Epithelial cell of proximal tubule (primary cell): ENCODE measurements around the gene E2F1. TPM values are rescaled to one million over a fixed set of nuclear protein-coding genes. Genes with fewer than 3 reads are reported as not detected.

Experiments used
- DNase-seq: peaks from one replicate; pipeline ENCODE4 v3.0.0-alpha.2; 2011; ENCODE audit warnings: low read depth
- H3K4me3 ChIP-seq: 2 replicates; pipeline ENCODE4 v1.5.1; 2011; ENCODE audit warnings: low read depth, mild to moderate bottlenecking, low read length
- total RNA-seq: library from RNA; depleted of rRNA; stranded (reverse); fragments of >200 nt; gene quantifications from 2 replicates; pipeline ENCODE4 v1.2.3, GENCODE V29; 2015
- TF ChIP-seq, protein P1 (sequence below): conservative IDR thresholded peaks from 2 replicates; pipeline ENCODE4 v1.5.1; 2012; ENCODE audit warnings: low read depth, mild to moderate bottlenecking, low read length

E2F1 gene
- total RNA-seq, 1 donor from 2014 or later, result 17.1 TPM

DNA sequence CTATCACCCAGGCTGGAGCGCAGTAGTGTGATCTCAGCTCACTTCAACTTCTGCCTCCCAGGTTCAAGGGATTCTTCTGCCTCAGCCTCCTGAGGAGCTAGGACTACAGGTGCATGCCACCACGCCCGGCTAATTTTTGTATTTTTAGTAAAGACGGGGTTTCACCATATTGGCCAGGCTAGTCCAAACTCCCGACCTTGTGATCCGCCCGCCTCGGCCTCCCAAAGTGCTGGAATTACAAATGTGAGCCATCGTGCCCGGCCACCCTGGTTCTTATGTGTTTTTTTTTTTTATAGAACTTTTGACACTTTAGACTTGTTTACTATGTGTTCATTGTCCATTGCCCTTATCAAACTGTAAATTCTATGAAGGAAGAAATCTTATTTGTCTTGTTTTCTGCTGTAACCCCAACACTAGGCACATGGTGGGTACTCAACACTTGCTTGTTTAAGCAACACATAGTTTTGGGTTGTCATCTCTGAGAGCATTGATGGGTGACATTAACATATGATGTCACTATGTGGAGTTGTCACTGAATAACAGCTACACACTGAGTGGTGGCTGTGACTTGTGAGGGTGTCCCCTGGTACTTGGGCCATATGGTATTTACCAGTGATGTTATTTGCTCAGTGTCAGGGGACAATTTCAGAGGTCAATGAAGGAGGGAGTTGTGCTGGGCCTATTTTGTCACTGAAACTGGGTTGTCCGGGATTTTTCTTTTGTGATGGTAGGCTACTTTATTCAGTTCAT is 35.4 kb upstream of the E2F1 start:
- TF ChIP-seq, protein P1, sequence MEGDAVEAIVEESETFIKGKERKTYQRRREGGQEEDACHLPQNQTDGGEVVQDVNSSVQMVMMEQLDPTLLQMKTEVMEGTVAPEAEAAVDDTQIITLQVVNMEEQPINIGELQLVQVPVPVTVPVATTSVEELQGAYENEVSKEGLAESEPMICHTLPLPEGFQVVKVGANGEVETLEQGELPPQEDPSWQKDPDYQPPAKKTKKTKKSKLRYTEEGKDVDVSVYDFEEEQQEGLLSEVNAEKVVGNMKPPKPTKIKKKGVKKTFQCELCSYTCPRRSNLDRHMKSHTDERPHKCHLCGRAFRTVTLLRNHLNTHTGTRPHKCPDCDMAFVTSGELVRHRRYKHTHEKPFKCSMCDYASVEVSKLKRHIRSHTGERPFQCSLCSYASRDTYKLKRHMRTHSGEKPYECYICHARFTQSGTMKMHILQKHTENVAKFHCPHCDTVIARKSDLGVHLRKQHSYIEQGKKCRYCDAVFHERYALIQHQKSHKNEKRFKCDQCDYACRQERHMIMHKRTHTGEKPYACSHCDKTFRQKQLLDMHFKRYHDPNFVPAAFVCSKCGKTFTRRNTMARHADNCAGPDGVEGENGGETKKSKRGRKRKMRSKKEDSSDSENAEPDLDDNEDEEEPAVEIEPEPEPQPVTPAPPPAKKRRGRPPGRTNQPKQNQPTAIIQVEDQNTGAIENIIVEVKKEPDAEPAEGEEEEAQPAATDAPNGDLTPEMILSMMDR, result no peak
- no peak for DNase-seq
- H3K4me3 ChIP-seq, result no peak overlapping the region

GRCh38 chr20:33719989-33720709 is 34.0 kb upstream of the E2F1 start, which contains the start of gene PXMP4:
TSS of gene PXMP4 (minus strand) at chr20:33720310. CDS start at chr20:33720207, 103 bp downstream.
- H3K4me3 ChIP-seq, result peak within 1 kb of the TSS; percentile 82
- TF ChIP-seq, protein P1, result no peak
- peak; percentile 93 for DNase-seq

DNA sequence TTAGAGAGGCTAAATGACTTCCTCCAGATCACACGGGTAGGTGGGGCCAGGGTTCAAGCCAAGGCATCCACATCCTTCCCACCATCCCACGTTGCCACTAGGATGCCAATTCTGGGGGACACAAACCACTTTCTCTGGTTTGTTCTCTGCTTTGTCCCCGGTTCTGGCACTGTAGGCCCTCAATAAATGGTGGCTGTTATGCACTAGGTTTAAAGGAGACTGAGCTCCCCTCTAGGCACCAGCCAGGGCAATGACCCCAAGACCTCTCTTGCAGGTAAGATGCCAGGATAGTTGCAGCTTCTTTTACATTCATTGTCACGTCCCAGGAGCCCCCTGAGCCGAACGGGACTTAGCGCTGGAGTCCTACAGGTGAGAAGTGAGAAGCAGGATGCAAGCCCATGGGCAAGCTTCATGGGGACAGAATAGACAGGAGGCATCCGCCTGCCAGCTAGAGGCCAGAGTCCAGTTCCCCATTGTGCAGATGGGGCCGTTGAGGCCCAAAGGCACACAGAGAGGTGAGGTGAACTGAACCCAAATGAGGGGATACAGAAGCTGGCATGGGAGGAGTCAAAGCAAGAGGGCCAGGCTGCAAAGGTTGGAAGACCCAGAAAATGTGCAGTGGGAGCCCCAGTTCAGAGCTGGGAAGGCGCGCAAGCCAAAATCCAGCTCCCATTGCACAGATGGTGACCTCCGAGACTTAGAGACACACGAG is 33.2 kb upstream of the E2F1 start:
- DNase-seq, result no peak
- peak overlapping the region; percentile 82 for H3K4me3 ChIP-seq
- TF ChIP-seq, protein P1, result no peak

DNA sequence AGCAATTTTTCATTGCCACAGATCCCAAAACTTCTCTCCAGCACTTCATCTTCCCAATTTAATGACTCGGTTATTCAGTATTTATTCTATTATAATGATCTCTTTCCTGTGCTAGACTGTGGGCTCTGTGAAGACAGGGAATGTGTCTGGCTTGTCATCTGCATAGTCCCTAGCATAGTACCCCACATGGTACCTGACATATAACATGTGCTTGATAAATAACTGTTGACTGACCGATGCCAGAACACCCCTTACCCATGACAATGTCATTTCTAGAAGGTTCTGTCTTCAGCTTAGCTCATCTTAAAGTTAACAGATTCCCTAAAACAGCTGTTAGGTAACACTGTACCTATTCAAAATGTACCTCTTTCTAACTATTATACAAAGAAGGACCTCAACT is 30.3 kb upstream of the E2F1 start:
- no peak overlapping the region for H3K4me3 ChIP-seq
- TF ChIP-seq, protein P1, result no peak
- no peak for DNase-seq

DNA sequence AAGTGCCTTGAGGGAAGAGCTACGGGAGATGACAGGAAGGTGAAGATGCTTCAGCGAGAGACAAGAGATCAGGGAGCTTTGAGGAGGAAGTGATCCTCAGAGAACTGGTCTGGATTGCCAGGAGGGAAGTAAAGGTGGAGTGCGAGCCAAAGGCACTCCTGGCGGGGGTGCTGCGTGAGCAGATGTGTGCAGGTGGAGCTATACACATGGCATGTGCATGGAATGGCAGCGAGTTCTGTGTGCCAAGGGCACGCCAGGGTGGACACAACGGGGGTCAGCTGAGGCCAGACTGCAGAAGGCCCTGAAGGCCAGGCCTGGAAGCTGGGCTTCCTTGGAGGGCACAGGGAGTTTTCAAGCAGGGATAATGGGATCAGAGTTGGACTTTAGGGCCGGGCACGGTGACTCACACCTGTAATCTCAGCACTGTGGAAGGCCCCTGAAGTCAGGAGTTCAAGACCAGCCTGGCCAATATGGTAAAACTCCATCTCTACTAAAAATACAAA is 27.7 kb upstream of the E2F1 start:
- H3K4me3 ChIP-seq, result no peak overlapping the region
- no peak for DNase-seq
- TF ChIP-seq, protein P1, result no peak

- no peak for DNase-seq
- H3K4me3 ChIP-seq, result no peak overlapping the region
- TF ChIP-seq, protein P1, result no peak
These were observed 25.2 kb upstream of the E2F1 start for GRCh38 chr20:33711446-33711738.
